NCI-H2171 treated with DMSO at 0.1 percent for 48 hours (cell line): ENCODE results near the gene KCNK4.

ENCODE experiments used
- DNase-seq: peaks from one replicate; lab custom pipeline; 2025; lab: John Stamatoyannopoulos, UW

Gene KCNK4

GRCh38 chr11:64290352-64291261 lies 495 bp upstream of the KCNK4 start:
- DNase-seq = no peak

- no peak for DNase-seq
Measured at GRCh38 chr11:64291752-64292459, 804 bp downstream of the KCNK4 start.

- DNase-seq = no peak
Measured at GRCh38 chr11:64292460-64293254, 1.6 kb downstream of the KCNK4 start.

GRCh38 chr11:64294774-64295173 lies 3.7 kb downstream of the KCNK4 start:
- no peak for DNase-seq

- DNase-seq = no peak
Measured at GRCh38 chr11:64295760-64296159, 4.7 kb downstream of the KCNK4 start.

DNA sequence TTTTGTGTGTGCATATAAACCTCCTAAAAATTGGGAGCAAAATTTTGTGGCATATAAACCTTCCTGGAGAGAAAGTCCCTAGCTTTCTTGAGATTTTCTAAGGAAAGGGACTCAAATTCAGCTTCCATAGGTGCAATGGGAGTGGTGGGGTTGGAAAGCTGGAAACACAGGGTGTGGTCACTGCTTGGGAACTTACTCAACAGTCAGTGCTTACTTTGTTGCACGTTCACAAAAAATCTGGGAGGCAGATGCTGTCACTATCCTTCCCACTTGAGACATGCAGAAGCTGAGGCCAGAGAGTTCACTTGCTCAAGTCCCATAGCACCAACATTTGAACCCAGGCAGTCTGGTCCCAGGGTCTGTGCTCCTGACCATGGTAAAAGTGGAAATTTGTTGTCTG lies 5.1 kb downstream of the KCNK4 start:
- DNase-seq = no peak

DNA sequence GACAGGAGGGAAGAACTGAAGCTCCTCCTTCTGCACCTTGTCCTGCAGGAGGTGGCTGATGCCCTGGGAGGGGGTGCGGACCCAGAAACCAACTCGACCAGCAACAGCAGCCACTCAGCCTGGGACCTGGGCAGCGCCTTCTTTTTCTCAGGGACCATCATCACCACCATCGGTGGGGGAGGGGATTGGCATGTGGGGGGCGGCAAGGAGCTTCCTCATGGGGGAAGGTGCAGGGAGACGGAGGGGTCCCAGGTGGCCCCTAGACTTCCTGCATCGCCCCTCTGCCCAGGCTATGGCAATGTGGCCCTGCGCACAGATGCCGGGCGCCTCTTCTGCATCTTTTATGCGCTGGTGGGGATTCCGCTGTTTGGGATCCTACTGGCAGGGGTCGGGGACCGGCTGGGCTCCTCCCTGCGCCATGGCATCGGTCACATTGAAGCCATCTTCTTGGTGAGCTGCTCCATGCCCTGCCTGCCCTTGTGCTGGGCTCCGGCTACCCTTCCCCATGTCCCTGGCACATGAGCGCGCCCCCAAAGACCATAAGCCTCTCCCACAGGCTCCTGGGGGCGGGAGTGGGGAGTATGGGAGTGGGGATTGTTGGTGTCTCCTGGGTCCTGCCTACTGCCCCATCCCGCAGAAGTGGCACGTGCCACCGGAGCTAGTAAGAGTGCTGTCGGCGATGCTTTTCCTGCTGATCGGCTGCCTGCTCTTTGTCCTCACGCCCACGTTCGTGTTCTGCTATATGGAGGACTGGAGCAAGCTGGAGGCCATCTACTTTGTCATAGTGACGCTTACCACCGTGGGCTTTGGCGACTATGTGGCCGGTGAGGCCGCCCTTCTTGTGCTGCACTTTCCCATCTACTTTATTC lies 6.0 kb downstream of the KCNK4 start:
- DNase-seq = no peak

- no peak for DNase-seq
Measured at GRCh38 chr11:64297699-64298358, 6.7 kb downstream of the KCNK4 start.

GRCh38 chr11:64298966-64299846 lies 8.1 kb downstream of the KCNK4 start:
- no peak for DNase-seq

GRCh38 chr11:64299847-64300648 lies 8.9 kb downstream of the KCNK4 start, which contains the start of gene CATSPERZ:
Gene CATSPERZ, plus strand, starts transcription at chr11:64300358. Its CDS starts 53 bp downstream, at chr11:64300411.
- no peak for DNase-seq

DNA sequence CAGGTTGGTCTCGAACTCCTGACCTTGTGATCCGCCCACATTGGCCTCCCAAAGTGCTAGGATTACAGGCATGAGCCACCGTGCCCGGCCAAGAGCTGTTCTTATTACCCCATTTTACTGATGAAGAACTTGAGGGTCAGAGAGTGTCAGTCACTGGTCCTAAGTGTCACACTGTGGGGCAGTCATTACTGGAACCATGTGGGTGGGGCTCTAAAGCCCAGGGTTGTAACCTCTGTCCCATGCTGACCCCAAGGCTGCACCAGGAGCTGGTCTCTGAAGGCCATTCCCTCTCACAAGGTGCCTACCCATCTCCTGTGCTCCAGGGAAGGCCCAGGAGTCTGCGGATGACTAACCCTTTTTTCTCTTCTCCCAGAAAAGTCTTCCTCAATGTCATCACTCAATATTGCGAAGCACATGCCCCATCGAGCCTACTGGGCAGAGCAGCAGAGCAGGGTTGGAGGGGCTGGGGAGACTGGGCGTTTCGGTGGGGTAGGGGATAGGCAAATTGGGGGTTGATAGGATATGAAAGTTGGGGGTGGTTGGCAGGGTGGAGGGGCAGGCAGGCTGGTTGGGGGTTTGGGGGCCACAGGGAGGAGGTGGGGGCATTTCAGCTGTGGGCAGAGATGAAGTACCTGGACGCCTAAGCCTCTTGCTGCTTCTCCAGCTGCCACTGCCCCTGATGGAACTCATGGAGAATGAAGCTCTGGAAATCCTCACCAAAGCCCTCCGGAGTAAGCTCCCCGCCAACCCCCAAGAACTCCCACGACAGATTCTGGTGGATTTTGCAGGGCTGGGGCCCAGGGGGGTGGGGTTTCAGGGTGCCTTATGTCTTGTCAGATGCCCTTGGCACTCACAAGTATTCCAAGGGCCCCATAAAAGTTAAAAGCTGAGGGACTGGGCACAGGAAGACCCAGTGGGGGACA lies 12.3 kb downstream of the KCNK4 start:
- DNase-seq = no peak

DNA sequence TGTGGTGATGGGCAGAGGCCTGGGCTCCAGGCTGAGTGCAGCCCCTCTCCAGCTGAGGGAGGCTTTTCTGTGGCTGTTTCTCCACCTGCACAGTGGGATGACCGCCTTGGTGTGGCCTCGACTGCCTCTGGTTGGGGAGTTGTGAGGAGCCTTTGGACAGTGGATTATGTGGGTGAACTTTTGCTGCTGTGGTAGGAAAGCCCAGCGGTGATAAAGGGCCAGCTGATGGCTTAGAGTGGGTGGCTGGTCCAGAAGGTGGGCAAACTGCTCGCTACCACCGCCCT lies 12.9 kb downstream of the KCNK4 start:
- no peak for DNase-seq

DNA sequence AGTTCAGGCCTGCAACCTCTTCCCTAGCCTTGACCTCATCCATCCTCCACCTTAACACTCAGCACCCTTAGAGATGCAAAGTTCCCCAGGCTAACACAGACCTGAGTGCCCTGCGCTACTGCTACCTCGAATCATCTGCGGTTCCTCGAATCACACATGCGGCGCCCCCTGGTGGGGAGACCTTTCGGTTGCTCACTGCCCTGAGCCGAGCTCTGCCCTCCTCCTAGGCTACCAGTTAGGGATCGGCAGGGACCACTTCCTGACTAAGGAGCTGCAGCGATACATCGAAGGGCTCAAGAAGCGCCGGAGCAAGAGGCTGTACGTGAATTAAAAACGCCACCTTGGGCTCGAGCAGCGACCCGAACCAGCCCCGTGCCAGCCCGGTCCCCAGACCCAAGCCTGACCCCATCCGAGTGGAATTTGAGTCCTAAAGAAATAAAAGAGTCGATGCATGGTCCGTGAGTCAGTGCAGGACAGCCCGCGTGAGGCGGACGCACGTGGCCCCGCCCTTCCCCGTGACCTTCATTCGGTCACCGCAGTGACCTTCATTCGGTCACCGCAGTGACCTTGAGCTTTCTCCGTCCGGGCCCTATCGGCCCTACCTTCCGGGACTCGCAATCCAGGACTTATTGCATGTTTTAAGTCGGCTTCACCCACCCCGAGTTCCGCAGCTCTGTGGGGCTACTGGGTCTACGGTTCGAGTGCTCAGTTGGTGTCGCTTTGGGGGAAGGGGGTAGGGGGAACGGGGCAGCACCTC lies 13.4 kb downstream of the KCNK4 start:
- peak; percentile 85 for DNase-seq

- DNase-seq = peak; percentile 99
Measured at GRCh38 chr11:64305075-64305690, 14.1 kb downstream of the KCNK4 start, which contains the start of gene ESRRA. Gene ESRRA, plus strand, starts transcription at chr11:64305524. Its CDS starts 1,656 bp downstream, at chr11:64307180.

- DNase-seq = peak; percentile 60
Measured at GRCh38 chr11:64305691-64306562, 14.8 kb downstream of the KCNK4 start.

- DNase-seq = no peak
Measured at GRCh38 chr11:64306563-64306875, 15.4 kb downstream of the KCNK4 start.
